Fibroblast of lung (primary cell): Measurements from ENCODE around the gene ACCS. TPM values are rescaled to one million over a fixed set of nuclear protein-coding genes. Genes with fewer than 3 reads are reported as not detected.
A peak's percentile ranks its signal among the peaks of the same experiment; 100 is the strongest.

Source experiments
- DNase-seq, 2 donors: peaks; one replicate each; pipeline versions ENCODE4 v3.0.0 to v3.0.0-alpha.2; 2010; ENCODE audit warnings: low read depth in 2 of 2
- H2AFZ ChIP-seq: 2 replicates; pipeline ENCODE4 v1.5.1; 2012; ENCODE audit warnings: low read length, control low read depth, inconsistent platforms
- H3K27ac ChIP-seq: 2 replicates; pipeline ENCODE4 v1.5.1; 2011; ENCODE audit warnings: low read length, control low read depth; ENCODE audit not compliant: insufficient read depth
- H3K27me3 ChIP-seq: 2 replicates; pipeline ENCODE4 v1.5.1; 2011; ENCODE audit warnings: mild to moderate bottlenecking, low read length; ENCODE audit not compliant: control insufficient read depth, insufficient read depth
- H3K36me3 ChIP-seq: 2 replicates; pipeline ENCODE4 v1.5.1; 2011; ENCODE audit warnings: low read length; ENCODE audit not compliant: control insufficient read depth, insufficient read depth
- H3K4me1 ChIP-seq: 2 replicates; pipeline ENCODE4 v1.5.1; 2011; ENCODE audit warnings: low read length; ENCODE audit not compliant: control insufficient read depth, insufficient read depth; ENCODE audit errors: extremely low read depth
- H3K4me2 ChIP-seq: 2 replicates; pipeline ENCODE4 v1.5.1; 2011; ENCODE audit warnings: low read length, control low read depth; ENCODE audit not compliant: insufficient read depth; ENCODE audit errors: extremely low read depth
- H3K4me3 ChIP-seq, 4 experiments: fragments of 200-600 bp in 1 of 4; sonication (generic) in 1 of 4; replicated peaks in 1 of 4; 2 replicates each; pipeline ENCODE4 v1.5.1; 2011 to 2016; ENCODE audit warnings: low read length in 4 of 4, low read depth in 3 of 4, mild to moderate bottlenecking in 3 of 4, control low read depth in 2 of 4, inconsistent platforms in 1 of 4, mixed read lengths in 1 of 4; ENCODE audit not compliant: insufficient read depth in 1 of 4; ENCODE audit errors: control extremely low read depth in 1 of 4
- H3K79me2 ChIP-seq: 2 replicates; pipeline ENCODE4 v1.5.1; 2012; ENCODE audit warnings: mild to moderate bottlenecking, low read length, inconsistent platforms; ENCODE audit not compliant: control insufficient read depth, insufficient read depth
- H3K9ac ChIP-seq: 2 replicates; pipeline ENCODE4 v1.5.1; 2011; ENCODE audit warnings: mild to moderate bottlenecking, low read length, control low read depth; ENCODE audit not compliant: insufficient read depth
- H3K9me3 ChIP-seq: 2 replicates; pipeline ENCODE4 v1.5.1; 2012; ENCODE audit warnings: low read depth, low read length; ENCODE audit not compliant: control insufficient read depth, insufficient read depth
- H4K20me1 ChIP-seq: 2 replicates; pipeline ENCODE4 v1.5.1; 2011; ENCODE audit warnings: low read length; ENCODE audit not compliant: control insufficient read depth, insufficient read depth; ENCODE audit errors: extremely low read depth
- CTCF ChIP-seq, 2 donors: IDR thresholded peaks in 1 of 2; conservative IDR thresholded peaks in 1 of 2; 1 replicate in 1 of 2; 2 replicates in 1 of 2; pipeline ENCODE4 v1.5.1; 2011 to 2012; ENCODE audit warnings: low read length in 2 of 2, control low read depth in 1 of 2, inconsistent platforms in 1 of 2, low read depth in 1 of 2, mild to moderate bottlenecking in 1 of 2
- EZH2 ChIP-seq: IDR thresholded peaks from 2 replicates; pipeline ENCODE4 v1.5.1; 2012; ENCODE audit warnings: low read length, control low read depth, mild to moderate bottlenecking; ENCODE audit errors: missing control alignments
- polyA plus RNA-seq, 2 donors: library from polyadenylated mRNA; depleted of rRNA in 1 of 2; stranded (reverse) in 1 of 2; unstranded in 1 of 2; fragments of >200 nt; gene quantifications; 2 replicates each; pipeline ENCODE4 v1.2.1, GENCODE V29; 2011 to 2012; ENCODE audit warnings: missing spikeins in 1 of 2
- total RNA-seq: library from RNA; depleted of rRNA; stranded (reverse); fragments of >200 nt; gene quantifications from 2 replicates; pipeline ENCODE4 v1.2.1, GENCODE V29; 2014

ACCS gene
- total and polyA plus RNA-seq, 2 donors (not counting 1 experiment from before 2014, with no cell fraction given) = 13.7 to 14.2 TPM

- no peaks in the 10 kb centered on the region for H3K79me2 ChIP-seq
- H3K27me3 ChIP-seq = no peaks in the 10 kb centered on the region
- DNase-seq = peak in 1 of 2 donors; percentile 25
- H3K9ac ChIP-seq = no peak overlapping the region
- no peaks in the 10 kb centered on the region for H3K9me3 ChIP-seq
- H3K36me3 ChIP-seq = peaks cover 4% of the 10 kb centered on the region
- no peak overlapping the region for H3K4me3 ChIP-seq
- H3K4me2 ChIP-seq = no peak overlapping the region
- TF ChIP-seq EZH2 (no peak), CTCF (conservative IDR thresholded peaks at IDR 0.05 in 1 of 2, IDR thresholded peaks at IDR 0.05 in 1 of 2; ENCODE audit: low read depth in 1 of 2, low read length in 2 of 2) (no peak)
- no peak overlapping the region for H3K27ac ChIP-seq
- no peak overlapping the region for H2AFZ ChIP-seq
- H4K20me1 ChIP-seq = no peaks in the 10 kb centered on the region
- H3K4me1 ChIP-seq = no peaks in the 10 kb centered on the region
Measured at GRCh38 chr11:44125598-44125997, 59.5 kb downstream of the ACCS start.

DNA sequence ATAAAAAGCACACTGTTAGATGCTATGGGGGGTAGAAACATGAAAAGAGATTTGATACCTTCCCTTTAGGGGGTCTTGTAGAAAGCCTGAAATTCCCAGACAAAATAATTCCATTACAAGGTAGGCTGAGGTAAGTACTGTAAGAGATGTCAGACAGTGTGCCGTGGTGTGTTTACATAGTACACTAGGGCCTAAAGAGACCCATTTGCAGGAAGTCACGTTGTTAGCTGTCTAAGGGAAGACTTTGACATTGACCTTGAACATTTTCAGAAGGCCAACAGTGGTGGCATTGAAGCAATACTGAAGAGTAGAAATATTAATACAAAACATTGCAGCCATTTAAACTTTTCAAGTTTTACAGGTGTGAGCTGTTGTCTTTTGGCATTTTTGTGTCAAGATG lies 60.2 kb downstream of the ACCS start:
- Histone ChIP-seq H3K9me3 (no peaks in the 10 kb centered on the region), H3K4me1 (no peaks in the 10 kb centered on the region), H3K9ac (no peak overlapping the region), H3K36me3 (peaks cover 6% of the 10 kb centered on the region), H3K4me3 (no peak overlapping the region), H3K79me2 (no peaks in the 10 kb centered on the region), H3K27me3 (no peaks in the 10 kb centered on the region), H3K27ac (no peak overlapping the region), H2AFZ (no peak overlapping the region), H4K20me1 (no peaks in the 10 kb centered on the region), H3K4me2 (no peak overlapping the region)
- DNase-seq = no peak
- TF ChIP-seq CTCF (conservative IDR thresholded peaks at IDR 0.05 in 1 of 2, IDR thresholded peaks at IDR 0.05 in 1 of 2; ENCODE audit: low read depth in 1 of 2, low read length in 2 of 2) = no peak

- Histone ChIP-seq H3K4me3 (no peak overlapping the region), H3K79me2 (no peaks in the 10 kb centered on the region), H3K27me3 (no peaks in the 10 kb centered on the region), H3K9ac (no peak overlapping the region), H3K4me2 (no peak overlapping the region), H3K9me3 (no peaks in the 10 kb centered on the region), H3K27ac (no peak overlapping the region), H3K4me1 (no peaks in the 10 kb centered on the region), H2AFZ (no peak overlapping the region), H3K36me3 (peaks cover 6% of the 10 kb centered on the region), H4K20me1 (no peaks in the 10 kb centered on the region)
- DNase-seq = no peak
- TF ChIP-seq CTCF (conservative IDR thresholded peaks at IDR 0.05 in 1 of 2, IDR thresholded peaks at IDR 0.05 in 1 of 2; ENCODE audit: low read depth in 1 of 2, low read length in 2 of 2) (no peak), EZH2 (no peak)
Measured at GRCh38 chr11:44127130-44127529, 61.1 kb downstream of the ACCS start.
